ENCODE data around the gene TMEFF2. TPM values are rescaled to one million over a fixed set of nuclear protein-coding genes. Genes with fewer than 3 reads are reported as not detected.
A peak's percentile ranks its signal among the peaks of the same experiment; 100 is the strongest.

The TMEFF2 gene
- total RNA-seq, 1 experiment from 2014 or later: 0.12 TPM

DNA sequence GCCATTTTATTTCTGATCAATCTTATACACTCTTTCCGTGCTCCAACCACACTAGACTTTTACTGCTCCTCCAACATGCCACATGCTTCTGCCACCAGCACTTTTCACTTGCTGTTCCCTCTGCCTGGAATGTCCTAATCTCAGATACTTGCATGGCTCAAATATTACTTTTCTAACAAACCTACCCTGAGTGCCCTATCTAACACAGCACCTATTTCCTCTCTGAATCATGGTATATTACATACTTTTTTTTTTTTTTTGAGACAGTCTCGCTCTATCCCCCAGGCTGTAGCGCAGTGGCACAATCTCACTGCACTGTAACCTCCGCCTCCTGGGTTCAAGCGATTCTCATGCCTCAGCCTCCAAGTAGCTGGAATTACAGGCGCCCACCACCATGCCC is 181.5 kb downstream of the TMEFF2 start:
- DNase-seq (ENCODE audit: low read depth): no peak

DNA sequence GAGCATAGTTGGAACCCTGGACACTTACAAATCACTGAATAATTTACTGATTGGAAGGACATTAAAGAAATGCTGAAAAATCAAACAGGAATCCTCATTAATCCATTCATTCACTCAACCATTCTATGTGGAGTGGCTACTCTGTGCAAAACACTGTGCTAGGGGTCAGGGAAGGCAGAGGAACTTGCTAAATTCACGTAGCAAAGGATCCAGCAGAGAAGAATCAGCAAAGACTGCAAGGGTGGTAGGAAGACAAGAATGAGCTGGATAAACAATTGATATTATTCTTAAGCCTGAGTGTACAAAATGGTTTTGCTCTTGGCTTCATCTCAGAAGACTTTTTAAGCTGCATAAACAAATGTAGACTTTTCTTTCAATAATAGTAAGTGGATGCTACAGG is 183.5 kb downstream of the TMEFF2 start:
- DNase-seq (ENCODE audit: low read depth): no peak

DNA sequence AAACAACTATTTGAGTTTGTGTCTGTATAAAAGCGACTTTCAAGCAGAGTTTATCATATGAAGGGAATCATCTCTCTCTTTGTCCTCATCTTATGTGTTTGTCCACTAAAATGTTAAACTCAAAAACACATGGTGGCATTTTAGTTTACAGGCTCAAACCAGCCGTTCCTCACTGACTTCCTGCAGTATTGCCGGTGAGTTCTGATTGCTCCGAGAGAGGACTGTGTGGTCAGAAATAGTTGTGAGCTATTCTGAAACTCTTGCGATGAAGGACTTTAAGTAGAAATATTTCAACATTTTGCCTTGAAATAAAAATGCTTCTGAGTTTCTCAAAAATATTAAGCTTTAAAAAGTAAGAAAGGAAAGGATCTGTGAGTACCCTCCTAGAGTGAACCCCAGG is 184.7 kb downstream of the TMEFF2 start:
- DNase-seq (ENCODE audit: low read depth): no peak

DNA sequence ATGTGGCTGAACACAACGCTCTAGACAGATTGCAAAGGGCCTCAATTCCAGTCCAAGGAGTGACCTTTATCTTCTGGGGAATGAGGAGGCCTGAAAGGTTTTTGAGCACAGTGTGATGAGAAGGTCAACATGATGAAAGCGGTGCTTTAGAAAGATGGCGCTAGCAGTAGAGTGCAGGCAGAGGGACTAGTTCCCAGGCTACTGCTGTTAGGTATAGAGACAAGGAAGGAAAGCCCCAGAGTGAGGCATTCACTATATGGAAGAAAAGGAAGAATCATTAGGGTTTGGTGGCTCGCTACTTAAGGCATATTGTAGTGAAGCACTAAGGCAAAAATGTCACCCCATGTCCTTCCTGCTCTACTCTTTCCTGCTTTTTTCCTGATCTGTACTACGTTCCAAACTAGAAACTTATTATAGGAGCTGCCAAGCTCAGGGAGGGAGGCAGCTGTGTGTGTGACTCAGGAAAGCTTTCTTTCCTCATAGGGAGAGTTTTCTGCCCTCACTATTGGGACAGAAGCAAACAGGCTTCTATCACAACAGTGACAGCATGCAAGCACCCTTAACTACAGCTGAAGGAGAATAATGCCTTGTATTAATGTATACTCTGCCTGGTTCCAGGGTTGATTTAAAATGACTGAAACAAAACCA is 187.0 kb downstream of the TMEFF2 start:
- no peak for DNase-seq (ENCODE audit: low read depth)

GRCh38 chr2:192005211-192005610 is 189.5 kb downstream of the TMEFF2 start:
- no peak for DNase-seq (ENCODE audit: low read depth)

DNA sequence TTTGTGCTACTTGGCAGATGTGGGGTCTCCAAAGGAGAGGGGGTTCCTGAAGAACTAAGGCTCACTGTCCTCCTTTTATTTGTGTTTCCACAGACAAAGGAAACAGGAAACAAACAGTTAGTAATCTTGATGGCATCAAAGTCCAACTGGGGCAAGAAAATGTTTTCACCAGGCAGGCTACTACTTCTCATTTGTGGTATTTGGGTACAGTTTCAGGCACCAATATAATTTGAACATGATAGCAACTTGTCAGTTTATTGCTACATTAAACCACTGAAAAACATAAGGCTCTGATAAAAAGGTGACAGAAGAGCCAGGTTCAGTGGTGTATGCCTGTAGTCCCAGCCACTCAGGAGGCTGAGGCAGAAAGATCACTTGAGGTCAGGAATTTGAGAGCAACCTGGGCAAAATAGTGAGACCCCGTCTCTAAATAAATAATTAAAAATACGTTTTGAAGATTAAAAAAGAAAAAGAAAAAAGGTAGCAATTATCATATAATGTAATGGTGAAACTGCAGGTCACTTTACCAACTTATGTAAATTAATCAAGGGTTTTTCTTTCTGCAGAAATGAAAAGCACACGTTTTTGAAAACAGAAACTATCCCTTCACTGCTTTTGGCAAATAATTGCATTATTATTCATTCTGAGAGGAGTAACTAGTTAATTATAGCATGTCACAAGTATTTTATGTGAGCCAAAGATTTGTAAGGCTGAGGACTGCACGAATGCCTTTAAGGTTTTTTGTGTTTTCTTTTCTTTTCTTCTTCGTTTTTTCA is 190.4 kb downstream of the TMEFF2 start:
- no peak for DNase-seq (ENCODE audit: low read depth)

GRCh38 chr2:192002418-192002817 is 192.3 kb downstream of the TMEFF2 start:
- no peak for DNase-seq (ENCODE audit: low read depth)

GRCh38 chr2:192000196-192000980 is 194.3 kb downstream of the TMEFF2 start:
- no peak for DNase-seq (ENCODE audit: low read depth)

- DNase-seq (ENCODE audit: low read depth): no peak
Observed at GRCh38 chr2:191999101-191999841, 195.5 kb downstream of the TMEFF2 start.

- no peak for DNase-seq (ENCODE audit: low read depth)
Observed at GRCh38 chr2:191995285-191995684, 199.4 kb downstream of the TMEFF2 start.

DNA sequence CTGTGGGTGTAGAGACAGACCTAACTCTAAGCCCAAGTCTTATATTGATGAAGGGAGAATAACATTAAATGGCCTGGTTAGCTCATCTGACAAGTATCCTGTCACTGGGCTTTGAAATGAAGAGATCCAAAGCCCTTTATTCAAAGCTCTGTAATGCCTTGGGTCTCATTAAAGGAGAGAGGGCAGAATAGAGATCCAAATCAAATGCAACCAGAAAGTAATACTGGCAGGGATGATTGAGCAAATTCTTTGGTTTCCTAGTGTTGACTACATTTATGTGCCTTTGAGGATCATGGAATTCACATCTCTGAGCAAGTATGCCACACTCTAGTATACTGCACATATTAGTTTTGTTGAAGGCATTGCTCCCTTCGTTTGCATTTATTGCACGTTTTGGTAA is 200.0 kb downstream of the TMEFF2 start:
- no peak for DNase-seq (ENCODE audit: low read depth)

GRCh38 chr2:191991442-191991841 is 203.3 kb downstream of the TMEFF2 start:
- DNase-seq (ENCODE audit: low read depth): no peak

- no peak for DNase-seq (ENCODE audit: low read depth)
Observed at GRCh38 chr2:191985740-191986139, 209.0 kb downstream of the TMEFF2 start.

- DNase-seq (ENCODE audit: low read depth): no peak
Observed at GRCh38 chr2:191983591-191983990, 211.1 kb downstream of the TMEFF2 start.

DNA sequence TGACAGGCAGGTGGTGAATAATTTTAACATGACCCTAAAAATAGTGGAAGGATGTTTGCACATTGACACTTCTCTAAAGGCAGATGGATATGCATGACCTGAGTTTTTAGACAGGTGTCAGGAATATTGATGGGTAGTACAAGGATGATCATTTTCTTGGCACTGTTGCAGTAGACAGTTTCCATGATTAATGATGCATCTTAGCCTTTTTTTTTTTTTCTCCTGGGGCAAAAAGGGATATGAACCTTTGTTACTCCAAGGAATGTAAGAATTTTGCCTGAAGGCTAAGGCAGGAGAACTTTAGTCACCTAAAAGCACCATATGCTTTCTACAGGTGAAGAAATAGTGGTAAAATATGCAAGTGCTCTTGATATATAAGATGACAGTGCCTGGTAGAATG is 211.5 kb downstream of the TMEFF2 start:
- no peak for DNase-seq (ENCODE audit: low read depth)

- no peak for DNase-seq (ENCODE audit: low read depth)
Observed at GRCh38 chr2:191981706-191982105, 213.0 kb downstream of the TMEFF2 start.

- DNase-seq (ENCODE audit: low read depth): no peak
Observed at GRCh38 chr2:191980483-191980882, 214.2 kb downstream of the TMEFF2 start.

DNA sequence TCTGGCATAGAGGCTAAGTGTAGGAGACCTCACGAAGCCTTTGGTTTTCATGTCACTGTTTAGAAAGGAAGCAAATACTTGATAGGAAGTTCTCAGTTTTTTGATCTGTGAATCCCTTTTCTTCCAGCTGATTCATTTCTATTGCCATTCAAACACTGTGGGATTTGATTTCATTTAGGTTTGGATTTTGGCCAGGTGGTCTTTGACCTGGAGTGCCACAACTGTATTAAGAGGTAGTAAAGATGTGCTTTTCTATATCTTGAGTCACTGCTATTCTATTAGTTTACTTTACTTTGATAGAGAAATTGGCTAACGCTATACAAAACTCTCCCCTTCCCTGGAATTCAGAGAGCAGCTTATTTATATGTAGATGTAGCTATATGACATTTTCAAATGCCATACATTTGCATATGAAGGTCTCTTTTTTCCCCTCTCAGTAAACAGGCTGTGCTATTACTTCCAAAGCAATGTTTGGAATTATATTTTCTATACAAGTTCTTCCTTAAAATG is 215.5 kb downstream of the TMEFF2 start:
- DNase-seq (ENCODE audit: low read depth): no peak

- no peak for DNase-seq (ENCODE audit: low read depth)
Observed at GRCh38 chr2:191977754-191978153, 217.0 kb downstream of the TMEFF2 start.

GRCh38 chr2:191976436-191976835 is 218.3 kb downstream of the TMEFF2 start:
- peak; percentile 22 for DNase-seq (ENCODE audit: low read depth)

- DNase-seq (ENCODE audit: low read depth): no peak
Observed at GRCh38 chr2:191974676-191975075, 220.1 kb downstream of the TMEFF2 start.

DNA sequence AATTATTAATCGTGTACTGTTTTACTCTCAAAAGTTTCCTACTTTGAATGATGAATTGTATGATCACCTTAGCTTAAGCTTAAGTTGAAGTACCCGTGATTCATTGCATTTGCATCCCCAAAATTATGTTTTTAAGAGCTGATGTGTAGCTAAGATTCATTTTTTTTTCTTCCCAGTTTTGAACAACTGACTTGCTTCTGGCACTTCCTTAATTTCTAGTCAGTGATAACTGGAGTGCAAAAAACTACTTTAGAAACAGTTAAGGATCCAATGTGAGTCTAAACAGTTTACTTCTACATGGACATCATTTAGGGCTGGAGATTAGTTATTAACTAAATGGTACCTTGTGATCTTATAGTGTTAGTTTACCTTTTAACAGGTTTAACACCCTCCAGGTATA is 223.9 kb downstream of the TMEFF2 start:
- no peak for DNase-seq (ENCODE audit: low read depth)

Data from RPMI7951 (cell line).